Measurements from ENCODE around the gene UGT1A3.

Gene UGT1A3

GRCh38 chr2:233795735-233796171, 66.9 kb downstream of the UGT1A3 start:
- DNase-seq (ENCODE audit: low read depth), result no peak

DNA sequence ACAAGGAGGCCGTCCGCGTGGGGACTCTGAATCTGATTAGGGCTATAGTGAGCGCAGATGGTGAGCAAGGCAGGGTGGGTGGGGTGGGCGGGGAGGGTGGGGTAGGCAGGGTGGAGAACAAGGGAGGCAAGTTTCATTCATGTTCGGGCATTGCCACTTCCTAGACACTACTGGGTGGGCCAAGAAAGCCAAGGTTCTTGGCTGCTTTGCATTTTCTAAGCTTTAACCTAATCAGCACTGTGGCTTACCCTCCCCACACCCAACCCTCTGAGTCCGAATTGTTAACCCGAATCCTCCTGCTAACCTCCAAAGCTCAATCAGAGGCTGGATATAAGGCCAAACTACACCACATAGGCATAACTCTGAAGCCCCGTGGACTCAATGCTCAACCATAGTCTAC, 67.4 kb downstream of the UGT1A3 start:
- no peak for DNase-seq (ENCODE audit: low read depth)

DNA sequence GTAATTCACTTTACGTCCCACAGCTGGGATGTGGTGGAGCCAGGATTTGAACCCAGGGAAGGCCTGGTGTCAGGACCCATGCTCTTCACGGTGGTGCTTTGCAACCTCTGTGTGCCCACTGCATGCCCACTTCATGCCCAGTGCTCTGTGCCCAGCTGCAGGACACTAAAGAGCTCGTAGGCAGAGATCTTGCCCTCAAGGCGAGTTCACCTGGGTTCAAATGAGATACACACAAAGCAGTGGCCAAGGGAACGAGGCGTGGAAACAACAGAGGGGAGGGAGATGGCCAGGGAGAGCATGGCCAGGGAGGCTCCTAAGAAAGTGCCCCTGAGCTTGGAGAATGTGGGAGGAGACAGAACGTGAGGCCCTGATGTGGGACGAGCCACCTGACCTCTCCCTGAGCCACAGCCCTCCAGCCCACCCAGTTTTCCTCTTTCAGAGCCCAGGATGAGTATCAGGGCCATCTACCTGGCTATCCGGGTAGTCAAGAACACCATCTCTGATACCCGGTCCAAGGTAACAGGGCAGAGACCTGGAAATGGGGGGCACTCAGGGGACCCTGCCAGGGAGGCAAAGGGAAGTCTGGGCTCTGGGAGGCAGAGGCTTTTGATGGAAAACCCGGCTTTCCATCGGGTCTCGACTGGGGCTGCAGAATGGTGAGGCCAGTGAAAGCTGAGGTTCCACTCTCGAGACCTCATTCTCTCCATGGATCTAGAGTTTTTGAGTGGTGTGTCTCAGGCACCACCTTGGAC, 69.7 kb downstream of the UGT1A3 start:
- DNase-seq (ENCODE audit: low read depth), result no peak

GRCh38 chr2:233799087-233799665, 70.3 kb downstream of the UGT1A3 start:
- DNase-seq (ENCODE audit: low read depth), result no peak

DNA sequence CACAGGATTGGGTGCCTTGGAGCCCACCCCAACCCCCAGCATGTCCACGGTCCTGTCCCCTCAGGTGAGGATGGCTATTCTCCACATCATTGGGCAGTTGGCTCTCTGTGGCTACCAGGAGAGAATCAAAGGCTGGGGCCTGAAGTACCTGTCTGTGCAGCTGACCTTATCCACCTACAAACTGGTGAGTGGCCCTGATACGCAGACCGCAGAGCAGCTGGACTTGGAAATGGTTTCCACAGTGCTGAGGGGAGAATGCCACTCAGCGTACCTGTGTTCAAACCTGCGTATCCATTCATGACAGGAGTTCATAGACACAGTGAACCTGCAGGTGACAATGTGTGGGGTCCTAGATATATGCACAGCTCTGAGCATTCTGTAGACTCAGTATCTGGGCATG, 70.9 kb downstream of the UGT1A3 start:
- no peak for DNase-seq (ENCODE audit: low read depth)

DNA sequence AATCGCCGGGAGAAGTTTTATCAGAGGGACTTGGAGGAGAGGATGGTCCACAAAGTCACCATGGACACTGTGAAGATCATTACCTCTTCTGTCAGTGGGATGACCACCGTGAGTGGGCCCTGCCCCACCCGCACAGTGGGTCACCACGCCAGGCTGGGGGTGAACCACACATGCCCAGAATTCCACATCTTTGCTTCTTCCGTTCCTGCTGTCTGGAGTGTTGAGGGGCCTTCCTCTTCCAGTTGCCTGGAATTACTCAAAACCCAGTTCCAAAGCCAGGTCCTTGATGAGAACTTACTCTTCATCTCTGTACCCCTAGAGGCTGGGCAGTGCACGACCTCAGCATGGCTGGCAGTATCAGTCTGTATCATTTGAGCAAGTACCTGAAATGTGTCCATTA, 71.4 kb downstream of the UGT1A3 start:
- no peak for DNase-seq (ENCODE audit: low read depth)

- DNase-seq (ENCODE audit: low read depth), result no peak
Measured at GRCh38 chr2:233801357-233802131, 72.7 kb downstream of the UGT1A3 start.

- DNase-seq (ENCODE audit: low read depth), result no peak
Measured at GRCh38 chr2:233802132-233802815, 73.4 kb downstream of the UGT1A3 start.

DNA sequence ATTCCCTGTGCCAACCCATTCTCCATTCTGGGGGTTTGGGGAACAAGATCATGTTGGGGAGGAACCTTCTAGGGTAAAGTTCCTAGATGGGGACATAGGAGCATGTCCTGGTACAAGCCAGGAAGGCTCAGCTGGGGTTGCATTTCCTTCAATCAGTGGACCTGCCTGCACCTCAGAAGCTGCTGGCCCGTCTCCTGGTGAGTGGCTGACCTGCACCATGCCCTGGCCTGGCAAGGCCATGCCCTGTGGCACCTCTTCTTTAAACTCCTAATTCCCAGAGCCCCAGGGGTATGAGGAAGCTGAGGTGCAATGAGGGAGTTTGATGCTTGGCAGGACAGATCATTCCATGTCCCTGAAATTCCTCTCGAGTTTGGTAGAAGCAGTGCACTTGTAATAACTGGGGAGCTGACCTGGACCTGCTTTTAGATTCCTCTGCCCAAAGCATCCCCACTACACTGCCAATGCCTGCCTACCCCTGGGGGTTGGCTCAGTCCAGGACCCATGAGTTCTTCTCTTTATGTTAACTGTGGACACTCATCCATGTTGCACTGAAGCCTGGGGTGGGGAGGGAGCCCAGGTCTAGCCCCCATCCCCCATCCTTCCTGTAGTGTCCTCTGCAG, 74.6 kb downstream of the UGT1A3 start:
- no peak for DNase-seq (ENCODE audit: low read depth)

- no peak for DNase-seq (ENCODE audit: low read depth)
Measured at GRCh38 chr2:233803994-233804393, 75.2 kb downstream of the UGT1A3 start.

DNA sequence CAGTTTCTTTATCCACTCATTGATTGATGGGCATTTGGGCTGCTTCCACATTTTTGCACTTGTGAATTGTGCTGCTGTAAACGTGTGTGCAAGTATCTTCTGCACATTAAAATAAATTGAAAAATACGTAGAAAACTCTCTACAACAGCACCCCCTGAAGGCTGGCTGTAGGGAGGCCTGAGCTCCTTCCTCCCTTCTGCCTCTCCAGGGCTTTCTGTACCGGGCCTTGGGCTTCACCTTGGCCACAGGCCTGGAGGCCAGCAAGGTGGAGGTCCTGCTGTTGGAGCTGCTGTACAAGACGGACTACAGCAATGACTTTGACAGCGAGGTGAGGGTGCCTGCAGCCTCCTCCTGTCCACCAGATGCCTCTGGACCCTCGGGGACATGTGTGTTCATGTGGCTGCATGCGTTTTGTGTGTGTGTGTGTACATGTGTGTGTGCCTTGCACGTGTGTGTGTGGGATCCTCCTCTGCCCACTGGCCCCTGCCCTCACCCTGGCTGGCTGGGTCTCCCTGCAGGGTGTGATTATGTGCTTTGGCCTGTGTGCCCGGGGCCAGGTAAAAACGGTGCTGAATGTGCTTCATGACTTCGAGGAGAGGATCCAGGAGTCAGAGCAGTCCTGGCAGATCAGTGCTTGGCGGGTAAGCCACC, 78.5 kb downstream of the UGT1A3 start:
- DNase-seq (ENCODE audit: low read depth), result no peak

DNA sequence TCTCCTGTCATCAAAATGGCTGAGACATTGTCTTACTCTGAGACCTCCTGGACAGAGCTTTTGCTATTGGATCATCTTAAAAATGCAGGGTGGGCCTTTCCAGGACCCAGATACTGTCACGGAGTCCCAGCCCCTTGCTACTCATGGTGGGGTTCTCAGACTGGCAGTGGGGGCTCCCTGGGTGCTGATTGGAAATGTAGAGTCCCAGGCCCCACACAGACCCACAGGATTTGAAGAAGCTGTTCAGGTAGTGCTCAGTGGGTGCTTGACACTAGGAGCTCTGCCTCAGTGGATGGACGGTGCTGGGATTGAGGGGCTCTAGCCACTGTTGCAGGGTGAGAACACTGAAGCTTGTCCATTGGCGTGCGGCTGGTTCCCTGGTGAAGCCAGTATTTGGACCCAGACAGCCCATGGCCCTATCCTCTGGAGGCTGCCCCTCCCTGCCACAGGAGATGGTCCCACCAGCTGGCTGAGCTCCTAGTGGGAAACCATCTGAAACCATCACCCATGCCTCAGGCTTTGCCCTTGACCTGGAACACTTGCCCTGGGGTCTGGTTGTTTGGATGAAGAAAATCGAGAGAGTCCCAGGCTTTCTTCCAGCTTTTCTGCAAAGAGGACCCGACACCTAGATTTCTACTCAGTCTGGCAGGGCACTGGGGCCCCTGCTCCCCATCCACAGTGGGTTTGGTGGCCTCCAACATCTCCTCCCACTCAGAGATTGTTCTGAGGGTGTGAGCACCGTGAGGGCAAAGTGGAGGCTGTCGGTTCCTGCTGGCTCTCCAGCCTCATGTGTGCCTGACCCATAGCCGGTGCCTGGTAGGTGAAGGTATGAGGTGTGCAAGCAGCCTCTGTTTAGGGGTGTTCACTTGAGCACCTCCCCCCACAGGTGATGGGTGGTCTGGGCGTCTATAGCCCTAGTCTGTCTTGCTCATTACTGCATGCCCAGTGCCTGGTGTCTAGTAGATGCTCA, 79.4 kb downstream of the UGT1A3 start:
- no peak for DNase-seq (ENCODE audit: low read depth)

DNA sequence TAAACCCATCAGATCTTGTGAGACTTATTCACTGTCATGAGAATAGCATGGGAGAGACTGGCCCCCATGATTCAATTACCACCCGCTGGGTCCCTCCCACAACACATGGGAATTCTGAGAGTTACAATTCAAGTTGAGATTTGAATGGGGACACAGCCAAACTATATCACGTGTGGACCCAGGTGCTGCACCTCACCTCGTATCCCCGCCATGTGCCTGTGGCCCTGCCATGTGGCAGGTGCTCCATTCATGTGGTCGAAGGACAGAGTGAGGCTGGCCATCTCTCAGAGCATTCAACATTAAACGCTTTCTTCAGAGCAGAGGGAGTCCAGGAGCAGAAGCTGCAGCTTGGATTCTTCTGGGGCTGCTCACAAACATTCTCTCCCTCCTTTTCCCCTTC, 81.5 kb downstream of the UGT1A3 start:
- no peak for DNase-seq (ENCODE audit: low read depth)

DNA sequence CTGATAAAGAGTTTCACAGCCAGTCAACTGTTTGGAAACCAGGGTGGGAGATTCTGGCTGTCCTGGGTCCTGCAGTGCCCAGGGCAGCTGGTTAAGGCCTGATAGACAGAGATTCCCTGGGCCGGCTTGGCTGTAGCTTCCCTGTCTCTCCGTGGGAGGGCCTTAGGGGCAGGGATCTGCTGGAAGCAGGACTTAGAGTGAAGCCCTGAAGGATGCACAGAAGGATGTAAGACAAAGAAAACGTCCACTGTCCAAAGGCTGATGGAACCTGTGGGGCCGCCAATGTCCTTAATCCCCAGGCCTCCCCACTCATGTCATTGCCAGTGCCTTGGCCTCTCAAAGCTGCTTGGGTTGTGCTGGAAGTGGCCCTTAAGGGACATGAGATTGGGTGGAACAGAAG, 82.2 kb downstream of the UGT1A3 start:
- DNase-seq (ENCODE audit: low read depth), result no peak

GRCh38 chr2:233811732-233812131, 82.9 kb downstream of the UGT1A3 start:
- no peak for DNase-seq (ENCODE audit: low read depth)

DNA sequence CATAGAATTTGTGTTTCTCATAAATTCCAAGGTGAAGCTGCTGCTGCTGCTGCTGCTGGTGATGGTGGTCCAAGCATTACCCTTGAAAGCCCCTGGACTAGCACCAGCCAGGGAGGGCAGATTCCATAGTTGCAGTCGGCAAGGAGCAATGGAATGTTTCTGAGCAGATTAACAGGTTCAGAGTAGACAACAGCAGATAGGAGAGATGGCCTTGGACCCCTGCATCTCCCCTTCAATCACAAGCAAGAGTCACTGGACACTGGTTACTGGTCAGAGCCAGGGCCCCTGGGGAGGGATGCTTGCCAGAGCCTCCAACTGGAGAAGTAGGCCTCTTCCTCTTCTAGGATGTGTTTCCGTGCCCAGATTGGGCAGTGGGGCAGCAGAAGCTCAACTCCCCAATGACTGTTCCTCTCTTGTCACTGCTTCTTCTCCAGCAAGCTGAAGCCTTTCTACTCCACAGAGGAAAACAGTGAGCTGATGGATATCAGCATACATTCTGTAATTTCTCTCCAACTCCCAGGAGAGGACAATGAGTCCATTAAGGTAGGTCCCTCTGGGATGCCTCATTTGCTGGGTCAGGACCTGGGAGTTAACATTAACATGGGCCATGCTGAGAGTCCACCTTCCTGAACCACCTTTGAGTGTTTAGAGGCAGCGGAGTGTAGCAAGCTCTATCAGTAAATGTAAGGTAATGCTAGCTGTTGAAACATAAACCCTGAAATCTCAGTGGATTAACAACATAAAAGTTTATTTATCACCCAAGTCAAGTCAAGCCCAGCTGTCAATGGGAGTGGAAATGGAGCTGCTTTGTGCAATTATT, 84.6 kb downstream of the UGT1A3 start:
- DNase-seq (ENCODE audit: low read depth), result no peak

- no peak for DNase-seq (ENCODE audit: low read depth)
Measured at GRCh38 chr2:233814056-233814835, 85.4 kb downstream of the UGT1A3 start.

DNA sequence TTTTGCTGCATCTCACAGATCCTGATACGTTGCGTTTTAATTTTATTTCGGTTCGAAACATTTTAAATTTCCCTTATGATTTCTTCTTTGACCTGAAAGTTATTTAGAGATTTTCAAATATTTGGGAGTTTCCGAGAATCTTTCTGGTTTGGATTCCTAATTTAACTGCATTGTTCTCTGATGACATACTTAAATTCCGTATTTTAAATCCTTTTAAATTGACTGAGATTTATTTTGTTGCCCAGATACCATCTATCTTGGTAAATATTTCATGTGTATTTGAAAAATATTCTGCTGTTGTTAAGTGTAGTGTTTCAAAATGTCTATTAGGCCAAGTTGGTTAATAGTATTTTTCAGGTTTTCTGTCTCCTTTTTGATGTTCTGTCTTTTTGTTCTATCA, 87.0 kb downstream of the UGT1A3 start:
- DNase-seq (ENCODE audit: low read depth), result no peak

DNA sequence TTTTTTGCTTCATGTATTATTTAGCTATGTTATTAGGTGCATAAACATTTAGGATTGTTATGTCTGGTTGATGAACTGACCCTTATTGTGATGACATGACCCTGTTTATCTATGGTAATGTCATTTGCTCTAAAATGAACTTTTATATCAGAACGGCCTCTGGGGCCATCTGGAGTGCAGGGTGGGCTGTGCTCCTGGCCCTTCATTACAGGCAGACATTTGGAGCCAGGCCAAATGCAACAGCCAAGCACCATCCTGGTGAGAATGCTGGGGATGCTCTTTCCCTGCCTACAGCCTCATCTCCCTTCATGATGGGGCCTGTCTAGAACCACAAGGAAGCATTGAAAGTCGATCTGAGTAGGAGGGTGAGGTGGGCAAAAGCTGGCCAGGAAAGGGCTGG, 87.5 kb downstream of the UGT1A3 start:
- no peak for DNase-seq (ENCODE audit: low read depth)
